Spinal cord (tissue), 10 donors: ENCODE results near the gene PPP2R5E. TPM values are rescaled to one million over a fixed set of nuclear protein-coding genes. Genes with fewer than 3 reads are reported as not detected.
"Not testable (repeated sequence)": the region's sequence is repeated elsewhere in the genome, so short reads cannot be mapped to it uniquely, and the experiment has no call there.

Experiments used
- DNase-seq, 6 donors: peaks; one replicate each; pipeline versions ENCODE4 v3.0.0 to v3.0.0-alpha.2; 2013 to 2015; ENCODE audit warnings: low spot score in 6 of 6, low read depth in 4 of 6
- H3K27ac ChIP-seq: one replicate; pipeline ENCODE4 v1.5.1; 2013; ENCODE audit warnings: low read depth, low read length, control low read depth
- H3K27me3 ChIP-seq: one replicate; pipeline ENCODE4 v1.6.1; 2013; ENCODE audit warnings: low read length; ENCODE audit not compliant: control insufficient read depth, insufficient read depth
- H3K36me3 ChIP-seq: one replicate; pipeline ENCODE4 v1.6.1; 2013; ENCODE audit warnings: low read length; ENCODE audit not compliant: control insufficient read depth, insufficient read depth
- H3K4me1 ChIP-seq: one replicate; pipeline ENCODE4 v1.6.1; 2013; ENCODE audit warnings: low read length; ENCODE audit not compliant: control insufficient read depth, insufficient read depth
- H3K4me3 ChIP-seq: one replicate; pipeline ENCODE4 v1.5.1; 2013; ENCODE audit warnings: low read depth, low read length, control low read depth
- H3K9me3 ChIP-seq: one replicate; pipeline ENCODE4 v1.6.1; 2013; ENCODE audit warnings: low read length; ENCODE audit not compliant: control insufficient read depth, insufficient read depth
- WGBS: methylation state at CpG from one replicate; pipeline ENCODE4 v1.1.5; 2013; ENCODE audit warnings: missing lambda C conversion rate; ENCODE audit not compliant: insufficient coverage; 5-methylcytosine and 5-hydroxymethylcytosine counted together
- long read RNA-seq, 4 donors: transcript quantifications; one replicate each; lab custom pipeline, GENCODE V29; 2026
- polyA plus RNA-seq, 2 donors: library from polyadenylated mRNA; unstranded; fragments of 120-200 nt; gene quantifications; one replicate each; pipeline ENCODE4 v1.2.1, GENCODE V29; 2013; ENCODE audit not compliant: insufficient read length in 2 of 2
- total RNA-seq, 2 donors: library from RNA; depleted of rRNA in 1 of 2; stranded (reverse); fragments of 120-200 nt in 1 of 2; fragments of >200 nt in 1 of 2; gene quantifications; one replicate each; pipeline versions ENCODE4 v1.2.3 to v1.2.4, GENCODE V29; 2013 to 2014
- donor health status: healthy.

Gene PPP2R5E
- total RNA-seq (10 to 100 TPM; 22.0 to 41.4 TPM), polyA plus RNA-seq (10 to 100 TPM; 33.8 to 47.5 TPM)
- long read RNA-seq, donor 1, full-length matches to known transcripts = 7 of 34 reads
- long read RNA-seq, donor 1, partial matches to known transcripts = 27 of 34 reads
- long read RNA-seq, donor 1, other reads (novel, unspliced or antisense) = 0 of 34 reads
- long read RNA-seq, donor 2, full-length matches to known transcripts = 1 of 1 reads
- long read RNA-seq, donor 2, partial matches to known transcripts = 0 of 1 reads
- long read RNA-seq, donor 2, other reads (novel, unspliced or antisense) = 0 of 1 reads
- long read RNA-seq, donor 3, full-length matches to known transcripts = 4 of 18 reads
- long read RNA-seq, donor 3, partial matches to known transcripts = 14 of 18 reads
- long read RNA-seq, donor 3, other reads (novel, unspliced or antisense) = 0 of 18 reads
- long read RNA-seq, donor 4, full-length matches to known transcripts = 5 of 5 reads
- long read RNA-seq, donor 4, partial matches to known transcripts = 0 of 5 reads
- long read RNA-seq, donor 4, other reads (novel, unspliced or antisense) = 0 of 5 reads

GRCh38 chr14:63543000-63543825, at the start of gene PPP2R5E:
TSS of gene PPP2R5E (minus strand) at chr14:63543377. CDS start at chr14:63539685, 3,692 bp downstream.
- 0% methylated on average over 78 of the region's 78 CpGs for WGBS
- H3K36me3 ChIP-seq = peaks cover 17% of the 10 kb centered on the region
- H3K27ac ChIP-seq = peak within 1 kb of the TSS; percentile 93
- DNase-seq = peak; percentile 95 to 100 (median 98)
- no peaks in the 10 kb centered on the region for H3K27me3 ChIP-seq
- H3K4me3 ChIP-seq = peak within 1 kb of the TSS; percentile 99
- no peaks in the 10 kb centered on the region for H3K9me3 ChIP-seq
- no peaks in the 10 kb centered on the region for H3K4me1 ChIP-seq

DNA sequence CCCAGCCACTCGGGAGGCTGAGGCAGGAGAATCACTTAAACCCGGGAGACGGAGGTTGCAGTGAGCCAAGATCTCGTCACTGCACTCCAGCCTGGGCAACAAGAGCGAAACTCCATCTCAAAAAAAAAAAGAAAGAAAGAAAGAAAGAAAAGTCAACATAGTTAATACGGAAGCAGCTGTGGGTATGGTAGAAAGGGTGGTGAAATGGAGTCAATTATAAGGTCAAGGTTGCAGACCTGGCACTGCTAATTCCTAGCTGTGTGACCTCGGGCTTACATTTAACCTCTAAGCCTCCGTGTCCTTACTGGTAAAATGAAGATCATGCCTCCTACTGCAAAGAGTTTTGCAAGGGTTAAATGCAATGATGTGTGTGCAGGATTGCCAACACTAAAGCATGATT, 39.9 kb upstream of the PPP2R5E start:
- not testable (repeated sequence) for H3K9me3 ChIP-seq, H3K4me1 ChIP-seq, H3K4me3 ChIP-seq, DNase-seq, H3K36me3 ChIP-seq, H3K27me3 ChIP-seq, H3K27ac ChIP-seq
- WGBS = 89% methylated on average over 5 of the region's 8 CpGs

DNA sequence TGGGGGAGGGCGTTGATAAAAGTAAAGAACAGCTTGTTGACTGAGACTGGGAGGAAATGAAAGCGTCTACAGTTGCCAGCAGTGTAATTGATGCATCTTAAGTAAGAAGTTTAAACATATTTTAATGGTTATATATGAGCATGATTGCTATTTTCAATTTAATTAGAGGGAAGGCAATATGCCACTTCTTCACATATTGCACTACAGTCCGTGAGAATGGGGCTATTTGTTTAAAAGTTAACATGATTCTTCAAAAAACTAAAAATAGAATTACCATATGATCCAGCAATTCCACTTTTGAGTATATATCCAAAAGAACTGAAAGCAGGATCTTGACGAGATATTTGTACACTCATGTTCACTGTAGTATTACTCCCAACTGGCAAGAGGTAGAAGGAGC, 38.3 kb upstream of the PPP2R5E start:
- Histone ChIP-seq H3K27me3 (no peaks in the 10 kb centered on the region), H3K27ac (no peak overlapping the region), H3K36me3 (no peaks in the 10 kb centered on the region), H3K4me1 (no peaks in the 10 kb centered on the region), H3K9me3 (no peaks in the 10 kb centered on the region), H3K4me3 (no peak overlapping the region)
- WGBS = no CpG with 5 or more reads among the region's 4 CpGs
- DNase-seq = peak in 2 of 6 donors; percentile 7 to 79

DNA sequence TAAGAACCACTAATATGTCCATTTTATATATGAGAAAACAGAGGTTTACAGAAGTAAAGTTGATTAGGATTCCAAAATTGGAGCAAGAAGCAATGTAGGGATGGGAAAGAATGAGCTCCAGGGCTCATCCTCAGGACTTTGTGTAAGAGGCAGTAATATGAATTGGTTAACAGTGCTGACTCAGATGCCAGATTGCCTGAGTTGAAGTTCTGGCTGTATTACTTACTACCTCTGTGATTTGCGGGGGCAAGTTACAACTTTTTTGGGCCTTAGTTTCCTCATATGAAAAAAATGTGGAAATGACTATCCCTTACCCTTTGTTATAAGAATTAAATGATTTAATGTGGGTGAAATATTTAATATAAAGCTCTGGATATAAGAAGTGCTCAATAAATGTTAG, 35.1 kb upstream of the PPP2R5E start:
- H3K4me3 ChIP-seq = no peak overlapping the region
- no peak for DNase-seq
- no peaks in the 10 kb centered on the region for H3K9me3 ChIP-seq
- no peak overlapping the region for H3K27ac ChIP-seq
- H3K36me3 ChIP-seq = no peaks in the 10 kb centered on the region
- H3K27me3 ChIP-seq = no peaks in the 10 kb centered on the region
- no CpG with 5 or more reads among the region's 1 CpG for WGBS
- no peaks in the 10 kb centered on the region for H3K4me1 ChIP-seq

- no peaks in the 10 kb centered on the region for H3K27me3 ChIP-seq
- no CpG with 5 or more reads among the region's 4 CpGs for WGBS
- H3K36me3 ChIP-seq = no peaks in the 10 kb centered on the region
- no peak overlapping the region for H3K4me3 ChIP-seq
- DNase-seq = no peak
- no peaks in the 10 kb centered on the region for H3K4me1 ChIP-seq
- H3K9me3 ChIP-seq = no peaks in the 10 kb centered on the region
- H3K27ac ChIP-seq = no peak overlapping the region
Observed at GRCh38 chr14:63573581-63573980, 30.4 kb upstream of the PPP2R5E start.

GRCh38 chr14:63565448-63565847, 22.3 kb upstream of the PPP2R5E start:
- H3K36me3 ChIP-seq = no peaks in the 10 kb centered on the region
- WGBS = no CpG with 5 or more reads among the region's 3 CpGs
- H3K4me1 ChIP-seq = no peaks in the 10 kb centered on the region

GRCh38 chr14:63564318-63564717, 21.1 kb upstream of the PPP2R5E start:
- Histone ChIP-seq H3K27ac (no peak overlapping the region), H3K36me3 (no peaks in the 10 kb centered on the region), H3K27me3 (no peaks in the 10 kb centered on the region), H3K9me3 (peaks cover 2% of the 10 kb centered on the region), H3K4me3 (no peak overlapping the region), H3K4me1 (no peaks in the 10 kb centered on the region)
- no CpG with 5 or more reads among the region's 1 CpG for WGBS
- no peak for DNase-seq

More at GRCh38 chr14:63565448-63565847, 22.3 kb upstream of the PPP2R5E start:
- no peak for DNase-seq
- no peak overlapping the region for H3K4me3 ChIP-seq
- no peak overlapping the region for H3K27ac ChIP-seq
- H3K9me3 ChIP-seq = peaks cover 2% of the 10 kb centered on the region
- H3K27me3 ChIP-seq = no peaks in the 10 kb centered on the region

- no peaks in the 10 kb centered on the region for H3K4me1 ChIP-seq
- no peak overlapping the region for H3K4me3 ChIP-seq
- peaks cover 2% of the 10 kb centered on the region for H3K9me3 ChIP-seq
- H3K27me3 ChIP-seq = no peaks in the 10 kb centered on the region
- 77% methylated on average over 4 of the region's 7 CpGs for WGBS
- H3K36me3 ChIP-seq = no peaks in the 10 kb centered on the region
- no peak for DNase-seq
- no peak overlapping the region for H3K27ac ChIP-seq
Observed at GRCh38 chr14:63563370-63564026, 20.3 kb upstream of the PPP2R5E start.

DNA sequence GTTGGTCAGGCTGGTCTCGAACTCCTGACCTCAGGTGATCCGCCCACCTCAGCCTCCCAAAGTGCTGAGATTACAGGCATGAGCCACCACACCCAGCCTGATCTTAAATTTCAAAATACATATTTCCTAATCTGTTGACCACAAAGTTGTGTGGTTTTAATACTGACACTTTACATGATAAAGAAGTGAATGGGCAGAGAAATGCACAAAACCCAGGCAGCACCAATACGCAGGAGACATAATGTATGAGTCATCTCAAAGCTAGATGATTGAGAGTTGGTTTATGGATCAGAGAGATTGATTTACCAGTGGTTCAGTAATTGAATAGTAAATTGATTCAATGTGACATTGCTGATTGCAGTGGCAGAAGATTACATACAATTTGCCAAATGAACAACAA, 19.2 kb upstream of the PPP2R5E start:
- Histone ChIP-seq H3K27me3 (no peaks in the 10 kb centered on the region), H3K9me3 (peaks cover 2% of the 10 kb centered on the region), H3K4me1 (no peaks in the 10 kb centered on the region), H3K27ac (no peak overlapping the region), H3K36me3 (no peaks in the 10 kb centered on the region), H3K4me3 (no peak overlapping the region)
- DNase-seq = no peak
- 100% methylated on average over 1 of the region's 3 CpGs for WGBS
